GM18867 (cell line): ENCODE data around the gene MAP3K6.
A peak's percentile ranks its signal among the peaks of the same experiment; 100 is the strongest.

Experiments used
- ATAC-seq: cut with Tn5 transposase; IDR thresholded peaks from one replicate; pipeline ENCODE4 v1.9.1; 2021; ENCODE audit warnings: mild to moderate bottlenecking, moderate library complexity; ENCODE audit not compliant: unreplicated experiment

Gene MAP3K6

GRCh38 chr1:27358038-27358927, 8.5 kb downstream of the MAP3K6 start:
- no peak for ATAC-seq

GRCh38 chr1:27357281-27358037, 9.3 kb downstream of the MAP3K6 start:
- peak; percentile 39 for ATAC-seq

GRCh38 chr1:27356619-27357280, 10.0 kb downstream of the MAP3K6 start:
- no peak for ATAC-seq

- no peak for ATAC-seq
These were observed 10.5 kb downstream of the MAP3K6 start for GRCh38 chr1:27356277-27356618.

- ATAC-seq: no peak
These were observed 11.1 kb downstream of the MAP3K6 start for GRCh38 chr1:27355683-27356082.

- no peak for ATAC-seq
These were observed 13.1 kb downstream of the MAP3K6 start for GRCh38 chr1:27353629-27354028.

GRCh38 chr1:27353166-27353565, 13.6 kb downstream of the MAP3K6 start:
- ATAC-seq: no peak

GRCh38 chr1:27351541-27352107, 15.1 kb downstream of the MAP3K6 start:
- ATAC-seq: no peak

- ATAC-seq: no peak
These were observed 15.9 kb downstream of the MAP3K6 start for GRCh38 chr1:27350663-27351540.

- no peak for ATAC-seq
These were observed 16.7 kb downstream of the MAP3K6 start for GRCh38 chr1:27349784-27350662.

GRCh38 chr1:27348861-27349783, 17.6 kb downstream of the MAP3K6 start:
- peak; percentile 42 for ATAC-seq

- no peak for ATAC-seq
These were observed 19.7 kb downstream of the MAP3K6 start for GRCh38 chr1:27346991-27347624.

- ATAC-seq: no peak
These were observed 20.4 kb downstream of the MAP3K6 start for GRCh38 chr1:27346357-27346756.

- no peak for ATAC-seq
These were observed 21.5 kb downstream of the MAP3K6 start for GRCh38 chr1:27345272-27345671.

GRCh38 chr1:27343639-27344025, 23.1 kb downstream of the MAP3K6 start:
- ATAC-seq: no peak

- no peak for ATAC-seq
These were observed 23.8 kb downstream of the MAP3K6 start for GRCh38 chr1:27342778-27343638.

GRCh38 chr1:27342391-27342777, 24.4 kb downstream of the MAP3K6 start:
- no peak for ATAC-seq
